ENCODE measurements around the gene LMF1.

DNA sequence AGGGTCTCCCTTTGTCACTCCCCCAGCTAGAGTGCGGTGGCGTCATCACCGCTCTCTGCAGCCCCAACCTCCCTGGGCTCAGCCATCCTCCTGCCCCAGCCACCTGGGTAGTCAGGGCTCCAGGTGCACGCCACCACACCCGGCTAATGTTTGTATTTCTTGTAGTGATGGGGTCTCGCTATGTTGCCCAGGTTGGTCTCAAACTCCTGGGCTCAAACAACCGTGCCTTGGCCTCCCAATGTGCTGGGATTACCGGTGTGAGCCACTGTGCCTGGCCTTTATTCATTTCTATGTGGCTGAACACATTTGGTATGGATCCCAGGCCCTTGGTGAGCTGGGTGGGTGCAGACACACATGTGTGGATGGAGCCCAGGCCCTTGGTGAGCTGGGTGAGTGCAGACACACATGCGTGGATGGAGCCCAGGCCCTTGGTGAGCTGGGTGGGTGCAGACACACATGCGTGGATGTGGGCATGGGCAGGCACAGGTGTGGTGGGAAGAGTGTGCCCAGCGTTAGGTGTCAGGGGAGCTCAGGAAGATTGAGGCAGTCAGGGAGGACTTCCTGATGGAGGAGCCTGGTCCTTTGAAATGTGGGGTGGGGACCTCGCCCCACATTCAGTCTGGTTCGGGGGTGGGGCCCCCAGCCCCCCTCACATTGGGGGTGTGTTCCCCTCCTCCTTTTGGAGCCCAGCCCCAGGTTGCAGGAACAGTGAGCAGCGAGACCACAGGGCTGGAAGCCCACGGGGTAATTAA lies 47.8 kb upstream of the LMF1 start:
- no peak for TF ChIP-seq EZH2phosphoT487 (IDR thresholded peaks at IDR 0.05; ENCODE audit: borderline replicate concordance, low read length)
- TF ChIP-seq EZH2 (IDR thresholded peaks at IDR 0.05; ENCODE audit: low read length, unreplicated experiment) = no peak
- TF ChIP-seq, protein P1, sequence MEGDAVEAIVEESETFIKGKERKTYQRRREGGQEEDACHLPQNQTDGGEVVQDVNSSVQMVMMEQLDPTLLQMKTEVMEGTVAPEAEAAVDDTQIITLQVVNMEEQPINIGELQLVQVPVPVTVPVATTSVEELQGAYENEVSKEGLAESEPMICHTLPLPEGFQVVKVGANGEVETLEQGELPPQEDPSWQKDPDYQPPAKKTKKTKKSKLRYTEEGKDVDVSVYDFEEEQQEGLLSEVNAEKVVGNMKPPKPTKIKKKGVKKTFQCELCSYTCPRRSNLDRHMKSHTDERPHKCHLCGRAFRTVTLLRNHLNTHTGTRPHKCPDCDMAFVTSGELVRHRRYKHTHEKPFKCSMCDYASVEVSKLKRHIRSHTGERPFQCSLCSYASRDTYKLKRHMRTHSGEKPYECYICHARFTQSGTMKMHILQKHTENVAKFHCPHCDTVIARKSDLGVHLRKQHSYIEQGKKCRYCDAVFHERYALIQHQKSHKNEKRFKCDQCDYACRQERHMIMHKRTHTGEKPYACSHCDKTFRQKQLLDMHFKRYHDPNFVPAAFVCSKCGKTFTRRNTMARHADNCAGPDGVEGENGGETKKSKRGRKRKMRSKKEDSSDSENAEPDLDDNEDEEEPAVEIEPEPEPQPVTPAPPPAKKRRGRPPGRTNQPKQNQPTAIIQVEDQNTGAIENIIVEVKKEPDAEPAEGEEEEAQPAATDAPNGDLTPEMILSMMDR (conservative IDR thresholded peaks at IDR 0.05; ENCODE audit: low read depth, low read length) = no peak
